Muscle layer of colon (tissue), 2 donors: ENCODE measurements around the gene SPAG6.
"Not testable (repeated sequence)": the region's sequence is repeated elsewhere in the genome, so short reads cannot be mapped to it uniquely, and the experiment has no call there.

ENCODE experiments used
- H3K27ac ChIP-seq: one replicate; pipeline ENCODE4 v1.7.0; 2013; ENCODE audit warnings: low read depth, mild to moderate bottlenecking, low read length, moderate library complexity
- H3K27me3 ChIP-seq, 2 donors: one replicate each; pipeline ENCODE4 v1.7.0; 2013; ENCODE audit warnings: low read length in 2 of 2, mild to moderate bottlenecking in 2 of 2; ENCODE audit not compliant: insufficient read depth in 2 of 2, control insufficient read depth in 1 of 2
- H3K36me3 ChIP-seq: one replicate; pipeline ENCODE4 v1.7.0; 2013; ENCODE audit warnings: mild to moderate bottlenecking, low read length; ENCODE audit not compliant: insufficient read depth
- H3K4me1 ChIP-seq: one replicate; pipeline ENCODE4 v1.7.0; 2013; ENCODE audit warnings: mild to moderate bottlenecking, low read length; ENCODE audit not compliant: insufficient read depth
- H3K4me3 ChIP-seq, 2 donors: one replicate each; pipeline ENCODE4 v1.7.0; 2013; ENCODE audit warnings: low read length in 2 of 2, low read depth in 1 of 2, mild to moderate bottlenecking in 1 of 2, moderate library complexity in 1 of 2
- H3K9ac ChIP-seq: one replicate; pipeline ENCODE4 v1.7.0; 2013; ENCODE audit warnings: low read length
- H3K9me3 ChIP-seq: one replicate; pipeline ENCODE4 v1.7.0; 2013; ENCODE audit warnings: mild to moderate bottlenecking, low read length
- donor health status: abdominal sarcoma.
- donor health status: Adenocarcinoma of cecum.

Gene SPAG6

DNA sequence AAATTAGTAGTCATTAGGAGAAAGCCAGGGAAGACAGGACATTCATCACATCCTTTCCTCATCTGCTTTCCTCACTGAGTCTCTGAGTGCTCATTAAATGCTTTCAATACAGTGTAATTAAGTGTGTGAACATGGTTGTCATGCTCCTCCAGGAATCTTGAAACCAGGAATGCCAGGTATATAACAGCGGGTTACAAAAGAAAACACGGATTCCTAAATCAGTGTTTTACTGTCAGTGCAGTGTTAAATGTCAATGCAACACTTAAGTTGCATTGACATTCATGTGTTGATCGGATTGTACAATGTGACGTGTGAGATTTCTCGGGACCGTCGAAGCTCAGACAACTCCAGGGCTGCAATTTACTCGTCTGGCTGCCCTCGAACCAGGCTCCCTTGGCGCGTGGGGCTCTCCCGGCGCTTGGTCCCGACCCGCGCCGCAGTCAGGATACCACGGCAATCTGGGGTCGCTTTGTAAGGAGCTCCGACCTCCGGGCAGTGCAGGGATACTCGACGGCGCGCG is 455 bp upstream of the SPAG6 start:
- Histone ChIP-seq H3K4me1 (peaks cover 9% of the 10 kb centered on the region), H3K9ac (no peak overlapping the region), H3K27ac (no peak overlapping the region), H3K4me3 (no peak overlapping the region), H3K27me3 (peaks cover 52 to 61% of the 10 kb centered on the region in 2 donors), H3K36me3 (no peaks in the 10 kb centered on the region), H3K9me3 (peaks cover 4% of the 10 kb centered on the region)

DNA sequence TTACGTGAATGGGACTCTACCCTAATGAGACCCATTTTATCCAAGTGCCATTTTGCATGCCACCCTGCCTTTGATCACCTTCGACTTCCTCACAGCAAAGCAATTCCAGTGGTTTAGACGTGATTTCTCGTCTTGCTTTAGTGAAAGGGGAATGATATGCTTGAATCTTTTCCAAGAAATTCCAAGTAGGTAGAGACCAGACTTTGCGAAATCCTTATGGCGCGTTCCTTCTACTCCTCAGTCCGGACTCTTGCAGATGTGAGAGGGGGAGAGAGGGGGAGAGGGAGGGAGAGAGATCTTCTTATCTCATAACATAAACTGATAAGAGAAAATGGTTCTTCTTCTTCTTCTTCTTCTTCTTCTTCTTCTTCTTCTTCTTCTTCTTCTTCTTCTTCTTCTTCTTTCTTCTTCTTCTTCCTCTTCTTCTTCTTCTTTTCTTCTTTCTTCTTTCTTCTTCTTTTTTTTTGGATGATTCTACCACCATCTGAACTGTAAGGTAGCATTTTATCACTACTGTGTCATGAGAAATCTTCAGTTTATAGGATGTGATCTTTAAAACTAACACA is 883 bp downstream of the SPAG6 start:
- Histone ChIP-seq H3K9ac (no peak overlapping the region), H3K36me3 (no peaks in the 10 kb centered on the region), H3K4me1 (peaks cover 5% of the 10 kb centered on the region), H3K9me3 (peaks cover 4% of the 10 kb centered on the region), H3K27me3 (peaks cover 52 to 60% of the 10 kb centered on the region in 2 donors), H3K4me3 (no peak overlapping the region), H3K27ac (no peak overlapping the region)

DNA sequence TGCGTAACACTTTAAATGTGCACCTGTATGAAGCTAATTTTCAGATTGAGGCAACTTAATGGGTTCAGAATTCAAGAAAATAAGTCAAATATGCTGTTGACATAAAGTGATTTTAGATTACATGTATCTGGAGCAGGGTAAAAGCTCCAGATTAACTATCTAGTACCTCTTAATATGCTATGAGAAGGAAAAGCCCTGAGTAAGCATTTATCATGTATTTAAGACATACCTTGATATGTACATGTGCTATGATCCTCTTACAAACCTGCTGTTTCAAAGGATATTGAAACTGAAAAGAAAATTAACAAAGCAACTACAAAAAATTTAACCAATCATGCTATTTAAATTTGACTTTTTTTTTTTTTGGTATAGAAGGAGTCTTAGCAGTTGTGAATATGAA is 4.5 kb downstream of the SPAG6 start:
- Histone ChIP-seq H3K27ac (no peak overlapping the region), H3K27me3 (peaks cover 17 to 24% of the 10 kb centered on the region in 2 donors), H3K9ac (no peak overlapping the region), H3K9me3 (peaks cover 4% of the 10 kb centered on the region), H3K4me3 (no peak overlapping the region), H3K4me1 (no peaks in the 10 kb centered on the region), H3K36me3 (no peaks in the 10 kb centered on the region)

DNA sequence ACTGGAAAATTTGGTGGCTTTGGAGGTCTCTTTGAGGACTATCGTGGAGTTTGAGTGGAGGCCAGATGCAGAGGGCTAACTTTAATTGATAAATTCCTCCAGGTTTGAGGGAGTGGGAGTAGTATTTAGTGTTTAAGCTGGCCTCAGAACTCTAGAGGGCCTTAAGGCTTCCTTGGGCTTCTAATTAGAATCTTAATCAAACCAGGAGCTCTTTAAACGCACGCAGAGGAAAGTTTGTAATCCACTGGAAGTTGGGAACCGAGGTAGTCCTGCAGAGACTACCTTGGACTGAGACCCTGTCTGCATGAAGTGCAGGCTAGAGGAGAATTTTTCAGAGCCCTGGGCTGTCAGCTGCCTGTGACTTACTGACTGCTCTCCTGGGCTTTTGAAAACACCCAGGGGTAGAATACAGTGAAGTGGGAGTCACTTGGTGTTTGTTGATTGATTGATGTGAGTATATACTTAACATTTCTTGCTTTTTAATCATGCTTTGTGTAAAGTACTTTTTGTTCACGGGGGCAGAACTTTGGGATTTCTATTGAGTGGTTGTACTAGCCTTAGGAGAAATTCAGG is 5.9 kb downstream of the SPAG6 start:
- H3K27ac ChIP-seq: no peak overlapping the region
- no peaks in the 10 kb centered on the region for H3K36me3 ChIP-seq
- peaks cover 2 to 10% of the 10 kb centered on the region in 2 donors for H3K27me3 ChIP-seq
- H3K4me1 ChIP-seq: no peaks in the 10 kb centered on the region
- H3K9me3 ChIP-seq: peaks cover under 1% of the 10 kb centered on the region
- H3K4me3 ChIP-seq: no peak overlapping the region
- H3K9ac ChIP-seq: no peak overlapping the region

DNA sequence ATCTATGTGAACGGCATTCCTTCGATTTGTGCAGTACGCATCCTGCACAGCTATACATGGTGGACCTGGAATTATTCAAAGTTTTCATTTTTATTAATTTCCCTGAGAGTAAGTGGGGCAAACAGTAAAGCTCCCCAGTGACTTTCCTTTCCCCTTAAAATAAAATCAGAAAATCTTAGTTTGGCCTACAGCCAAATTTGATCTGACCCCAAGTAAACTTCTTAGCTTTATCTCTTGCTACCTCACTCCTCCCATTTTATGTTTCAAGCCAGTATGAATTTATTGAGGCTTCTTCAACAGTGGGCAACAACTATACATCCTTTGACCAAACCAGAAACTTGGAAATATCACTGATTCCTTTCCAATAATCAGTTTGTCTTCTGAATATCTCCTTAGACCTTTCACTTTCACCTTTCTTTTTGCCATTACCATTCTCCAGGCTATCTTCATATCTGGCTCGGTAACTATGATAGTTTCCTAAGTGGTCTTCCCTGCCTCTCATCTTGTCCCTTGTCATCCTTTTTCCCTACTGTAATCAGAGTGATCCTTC is 11.1 kb downstream of the SPAG6 start:
- H3K9me3 ChIP-seq: no peaks in the 10 kb centered on the region
- no peak overlapping the region for H3K27ac ChIP-seq
- H3K4me1 ChIP-seq: no peaks in the 10 kb centered on the region
- no peaks in the 10 kb centered on the region for H3K36me3 ChIP-seq
- no peaks in the 10 kb centered on the region for H3K27me3 ChIP-seq
- no peak overlapping the region for H3K4me3 ChIP-seq
- H3K9ac ChIP-seq: no peak overlapping the region

DNA sequence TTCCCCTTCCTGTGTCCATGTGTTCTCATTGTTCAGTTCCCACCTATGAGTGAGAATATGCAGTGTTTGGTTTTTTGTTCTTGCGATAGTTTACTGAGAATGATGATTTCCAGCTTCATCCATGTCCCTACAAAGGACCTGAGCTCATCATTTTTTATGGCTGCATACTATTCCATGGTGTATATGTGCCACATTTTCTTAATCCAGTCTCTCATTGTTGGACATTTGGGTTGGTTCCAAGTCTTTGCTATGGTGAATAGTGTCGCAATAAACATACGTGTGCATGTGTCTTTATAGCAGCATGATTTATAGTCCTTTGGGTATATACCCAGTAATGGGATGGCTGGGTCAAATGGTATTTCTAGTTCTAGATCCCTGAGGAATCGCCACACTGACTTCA is 12.5 kb downstream of the SPAG6 start:
- H3K9ac ChIP-seq, H3K9me3 ChIP-seq, H3K27me3 ChIP-seq, H3K4me1 ChIP-seq, H3K36me3 ChIP-seq, H3K27ac ChIP-seq, H3K4me3 ChIP-seq: not testable (repeated sequence)

DNA sequence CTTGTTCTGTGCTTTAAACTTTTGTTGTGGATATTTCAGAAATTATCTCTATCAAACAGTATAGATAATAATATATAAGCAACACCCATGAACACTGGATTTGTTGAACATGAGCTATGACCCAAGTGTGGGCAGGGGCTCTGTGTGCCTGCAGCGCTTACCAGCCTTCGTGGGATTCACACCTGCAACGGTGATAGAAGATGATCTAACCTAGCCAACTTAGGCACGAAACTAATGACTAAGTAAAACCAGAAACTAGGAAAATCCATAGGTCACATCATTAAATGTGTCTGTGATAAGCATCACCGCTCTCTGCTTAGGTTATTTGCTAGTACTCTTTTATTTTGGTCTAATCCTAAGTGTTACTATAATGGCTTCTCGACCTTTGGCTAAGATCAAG is 18.0 kb downstream of the SPAG6 start:
- H3K4me1 ChIP-seq: no peaks in the 10 kb centered on the region
- H3K9ac ChIP-seq: no peak overlapping the region
- no peak overlapping the region for H3K27ac ChIP-seq
- no peaks in the 10 kb centered on the region for H3K27me3 ChIP-seq
- H3K4me3 ChIP-seq: no peak overlapping the region
- no peaks in the 10 kb centered on the region for H3K36me3 ChIP-seq
- H3K9me3 ChIP-seq: no peaks in the 10 kb centered on the region

DNA sequence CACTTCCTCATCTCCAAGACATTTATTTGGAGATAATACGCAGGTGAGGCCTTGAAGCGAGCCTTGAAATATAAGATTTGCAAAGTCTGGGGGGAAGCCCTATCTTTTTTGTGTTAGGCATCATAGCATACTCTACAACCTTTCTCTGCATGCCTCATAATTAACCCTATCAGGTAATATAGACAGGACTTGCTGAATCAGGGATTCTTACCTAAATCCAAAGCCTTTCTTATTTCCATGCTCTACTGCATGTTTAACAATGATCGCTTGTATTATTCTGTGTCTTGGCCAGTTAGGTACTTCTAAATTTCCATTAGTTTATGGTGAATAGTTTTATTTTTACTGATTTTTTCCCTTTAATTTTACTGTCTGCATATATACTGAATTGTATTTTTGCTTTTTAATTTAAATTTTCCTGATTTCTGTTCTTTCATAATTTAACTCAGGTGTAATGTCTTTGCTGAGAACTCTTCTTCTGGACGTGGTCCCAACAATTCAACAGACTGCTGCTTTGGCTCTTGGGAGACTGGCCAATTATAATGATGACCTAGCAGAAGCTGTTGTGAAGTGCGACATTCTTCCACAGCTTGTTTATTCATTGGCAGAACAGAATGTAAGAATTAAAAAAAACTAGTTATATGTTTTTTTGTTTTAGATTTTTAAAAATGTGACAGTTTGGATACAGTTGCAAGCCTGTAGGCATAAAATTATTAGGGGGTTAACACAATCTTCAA is 19.3 kb downstream of the SPAG6 start:
- Histone ChIP-seq H3K36me3 (no peaks in the 10 kb centered on the region), H3K9ac (no peak overlapping the region), H3K4me3 (no peak overlapping the region), H3K9me3 (no peaks in the 10 kb centered on the region), H3K27ac (no peak overlapping the region), H3K4me1 (no peaks in the 10 kb centered on the region), H3K27me3 (no peaks in the 10 kb centered on the region)

DNA sequence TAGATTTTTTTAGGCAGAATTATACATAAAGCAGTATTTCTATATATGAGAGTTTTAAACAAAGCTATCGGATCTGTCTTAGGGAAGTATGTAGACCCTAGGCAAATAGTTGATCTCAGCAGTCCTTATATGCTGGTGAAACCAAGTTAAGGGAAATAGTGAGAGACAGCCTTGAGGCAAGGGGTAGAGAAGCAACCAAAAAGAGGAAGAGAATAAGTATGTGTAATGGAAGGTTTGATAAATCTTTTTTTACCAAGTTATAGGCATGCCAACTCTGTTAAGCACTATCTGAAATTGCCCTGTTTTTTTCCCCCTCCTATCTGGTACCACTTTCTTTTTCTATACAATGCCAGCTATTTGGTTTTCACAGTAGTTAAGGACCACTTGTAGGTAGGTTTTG is 19.9 kb downstream of the SPAG6 start:
- no peaks in the 10 kb centered on the region for H3K36me3 ChIP-seq
- no peaks in the 10 kb centered on the region for H3K27me3 ChIP-seq
- H3K4me1 ChIP-seq: no peaks in the 10 kb centered on the region
- no peak overlapping the region for H3K9ac ChIP-seq
- no peak overlapping the region for H3K27ac ChIP-seq
- H3K4me3 ChIP-seq: no peak overlapping the region
- H3K9me3 ChIP-seq: no peaks in the 10 kb centered on the region

DNA sequence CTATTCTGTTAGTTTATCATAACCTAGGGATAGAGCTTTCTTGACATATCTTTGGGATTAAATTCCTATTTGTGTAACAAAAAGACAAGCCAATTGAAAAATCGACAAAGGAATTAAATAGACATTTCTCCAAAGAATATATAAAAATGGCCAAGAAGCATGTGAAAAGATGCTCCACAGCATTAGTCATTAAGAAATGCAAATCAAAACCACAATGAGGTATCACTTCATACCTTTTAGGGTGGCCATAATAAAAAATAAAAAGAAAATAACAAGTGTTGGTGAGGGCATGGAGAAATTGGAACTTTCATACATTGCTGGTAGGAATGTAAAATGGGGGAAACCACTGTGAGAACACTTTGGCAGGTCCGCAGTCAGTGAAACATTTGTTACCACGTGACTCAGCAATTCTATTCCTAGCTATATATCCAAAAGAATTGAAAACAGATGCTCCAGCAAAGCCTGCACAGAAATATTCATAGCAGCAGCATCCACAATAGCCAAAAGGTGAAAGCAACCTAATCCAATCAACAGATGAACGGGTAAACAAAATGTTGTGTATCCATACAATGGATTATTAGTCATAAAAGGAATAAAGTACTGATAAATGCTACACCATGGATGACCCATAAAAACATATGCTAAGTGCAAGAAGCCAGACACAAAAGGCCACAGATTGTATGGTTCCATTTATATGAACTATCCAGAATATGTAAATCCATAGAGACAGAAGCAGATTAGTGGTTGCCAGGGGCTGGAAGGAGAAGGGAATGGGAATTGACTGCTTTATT is 20.5 kb downstream of the SPAG6 start:
- Histone ChIP-seq H3K27ac (no peak overlapping the region), H3K9me3 (no peaks in the 10 kb centered on the region), H3K4me1 (no peaks in the 10 kb centered on the region)

DNA sequence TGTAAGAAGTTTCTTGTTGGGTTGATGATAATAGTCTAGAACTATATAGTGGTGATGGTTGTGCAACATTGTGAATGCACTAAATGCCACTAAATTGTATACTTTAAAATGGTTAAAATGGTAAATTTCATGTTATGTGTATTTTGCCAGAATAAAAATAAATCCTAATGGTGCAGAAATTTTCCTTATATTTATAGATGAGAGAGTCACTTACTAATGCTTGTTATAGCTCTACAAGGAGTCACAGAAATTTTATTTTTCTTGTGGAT is 21.1 kb downstream of the SPAG6 start:
- no peak overlapping the region for H3K9ac ChIP-seq

More for the DNA sequence above, 20.5 kb downstream of the SPAG6 start:
- H3K27me3 ChIP-seq: no peaks in the 10 kb centered on the region
- no peaks in the 10 kb centered on the region for H3K36me3 ChIP-seq
- H3K4me3 ChIP-seq: no peak overlapping the region
- H3K9ac ChIP-seq: no peak overlapping the region

More for the DNA sequence above, 21.1 kb downstream of the SPAG6 start:
- Histone ChIP-seq H3K9me3 (no peaks in the 10 kb centered on the region), H3K4me1 (no peaks in the 10 kb centered on the region), H3K4me3 (no peak overlapping the region), H3K36me3 (no peaks in the 10 kb centered on the region), H3K27ac (no peak overlapping the region), H3K27me3 (no peaks in the 10 kb centered on the region)
